IMR-90 (cell line): ENCODE results near the gene POLR2J2. TPM values are rescaled to one million over a fixed set of nuclear protein-coding genes. Genes with fewer than 3 reads are reported as not detected.
"Not testable (repeated sequence)": the region's sequence is repeated elsewhere in the genome, so short reads cannot be mapped to it uniquely, and the experiment has no call there.

Experiments used
- ATAC-seq: fragments of 200-7000 bp; cut with Tn5 transposase; 2 replicates; pipeline ENCODE4 v1.9.1; 2020; ENCODE audit warnings: low read depth, mild to moderate bottlenecking, moderate library complexity
- BruUV-seq: library from RNA; stranded (reverse); fragments of 400-500 nt; replicated peaks from 2 replicates; lab custom pipeline; 2021; lab: Mats Ljungman, UMichigan
- CTCF ChIA-PET: fragments of 300-600 bp; formaldehyde crosslinking; extraction: SDS; loops from one replicate; lab custom pipeline; 2021; ENCODE audit warnings: antibody characterized with exemption; lab: Yijun Ruan, JAX
- POLR2A ChIA-PET: fragments of 300-600 bp; sonication (Branson Sonifier 250); formaldehyde crosslinking; loops from one replicate; lab custom pipeline; 2022; ENCODE audit warnings: antibody characterized with exemption; ENCODE audit not compliant: unreplicated experiment; lab: Charles Lee
- DNase-seq: peaks from one replicate; pipeline ENCODE4 v3.0.0; 2013
- H2AFZ ChIP-seq: replicated peaks from 2 replicates; pipeline ENCODE3; 2013; ENCODE audit warnings: low read length, mild to moderate bottlenecking; ENCODE audit not compliant: poor library complexity
- H2AK5ac ChIP-seq: 2 replicates; pipeline ENCODE4 v1.6.1; 2013; ENCODE audit warnings: low read depth, low read length, inconsistent platforms
- H2AK9ac ChIP-seq: replicated peaks from 2 replicates; pipeline ENCODE3; 2013; ENCODE audit warnings: mild to moderate bottlenecking, low read depth, low read length, moderate library complexity; ENCODE audit not compliant: poor library complexity
- H2BK120ac ChIP-seq: 2 replicates; pipeline ENCODE4 v1.6.1; 2013; ENCODE audit warnings: low read depth, low read length, inconsistent platforms
- H2BK15ac ChIP-seq: 3 replicates; pipeline ENCODE4 v1.6.1; 2013; ENCODE audit warnings: low read depth, low read length, inconsistent platforms
- H2BK20ac ChIP-seq: 2 replicates; pipeline ENCODE4 v1.6.1; 2013; ENCODE audit warnings: low read depth, mild to moderate bottlenecking, inconsistent platforms, low read length, moderate library complexity
- H2BK5ac ChIP-seq: 2 replicates; pipeline ENCODE4 v1.6.1; 2013; ENCODE audit warnings: mild to moderate bottlenecking, low read depth, low read length, inconsistent platforms; ENCODE audit not compliant: poor library complexity, severe bottlenecking
- H3K14ac ChIP-seq: replicated peaks from 2 replicates; pipeline ENCODE4 v1.6.1; 2013; ENCODE audit warnings: low read depth, low read length, inconsistent platforms
- H3K18ac ChIP-seq: 2 replicates; pipeline ENCODE4 v1.6.1; 2013; ENCODE audit warnings: low read depth, low read length, control low read depth
- H3K23ac ChIP-seq: 2 replicates; pipeline ENCODE4 v1.6.1; 2013; ENCODE audit warnings: low read depth, low read length, inconsistent platforms
- H3K27ac ChIP-seq: 2 replicates; pipeline ENCODE4 v1.5.1; 2013; ENCODE audit warnings: mild to moderate bottlenecking, control low read depth, low read length; ENCODE audit not compliant: insufficient read depth
- H3K27me3 ChIP-seq: 2 replicates; pipeline ENCODE4 v1.6.1; 2013; ENCODE audit warnings: low read length; ENCODE audit not compliant: control insufficient read depth, insufficient read depth
- H3K36me3 ChIP-seq: 2 replicates; pipeline ENCODE4 v1.6.1; 2013; ENCODE audit warnings: low read length, mixed read lengths; ENCODE audit not compliant: control insufficient read depth, insufficient read depth
- H3K4ac ChIP-seq: 2 replicates; pipeline ENCODE4 v1.6.1; 2013; ENCODE audit warnings: low read depth, low read length, inconsistent platforms
- H3K4me1 ChIP-seq: 2 replicates; pipeline ENCODE4 v1.6.1; 2013; ENCODE audit warnings: low read length, mixed read lengths; ENCODE audit not compliant: control insufficient read depth, insufficient read depth
- H3K4me2 ChIP-seq: 2 replicates; pipeline ENCODE4 v1.6.1; 2013; ENCODE audit warnings: low read depth, mild to moderate bottlenecking, control low read depth, low read length, moderate library complexity
- H3K4me3 ChIP-seq: 2 replicates; pipeline ENCODE4 v1.5.1; 2013; ENCODE audit warnings: low read depth, mild to moderate bottlenecking, control low read depth, low read length, moderate library complexity; ENCODE audit not compliant: insufficient read depth
- H3K56ac ChIP-seq: 2 replicates; pipeline ENCODE4 v1.6.1; 2013; ENCODE audit warnings: low read length, inconsistent platforms; ENCODE audit not compliant: insufficient read depth; ENCODE audit errors: extremely low read depth
- H3K79me1 ChIP-seq, 2 experiments: 2 replicates each; pipeline ENCODE4 v1.6.1; 2013; ENCODE audit warnings: low read length in 2 of 2, inconsistent platforms in 1 of 2, low read depth in 1 of 2
- H3K9ac ChIP-seq: 2 replicates; pipeline ENCODE4 v1.6.1; 2013; ENCODE audit warnings: low read depth, low read length, control low read depth
- H3K9me1 ChIP-seq: 2 replicates; pipeline ENCODE4 v1.6.1; 2013; ENCODE audit warnings: low read length, inconsistent platforms; ENCODE audit not compliant: insufficient read depth
- H3K9me3 ChIP-seq: 2 replicates; pipeline ENCODE4 v1.6.1; 2013; ENCODE audit warnings: low read length; ENCODE audit not compliant: control insufficient read depth, insufficient read depth
- H4K20me1 ChIP-seq: 2 replicates; pipeline ENCODE4 v1.6.1; 2013; ENCODE audit warnings: low read length, inconsistent platforms; ENCODE audit not compliant: insufficient read depth
- H4K5ac ChIP-seq: 2 replicates; pipeline ENCODE4 v1.6.1; 2013; ENCODE audit warnings: mild to moderate bottlenecking, low read depth, low read length, control low read depth
- H4K8ac ChIP-seq, 2 experiments: 2 replicates each; pipeline ENCODE4 v1.6.1; 2013; ENCODE audit warnings: low read depth in 2 of 2, low read length in 2 of 2, control low read depth in 1 of 2, inconsistent platforms in 1 of 2
- H4K91ac ChIP-seq: 2 replicates; pipeline ENCODE4 v1.6.1; 2013; ENCODE audit warnings: low read depth, low read length, inconsistent platforms; ENCODE audit not compliant: insufficient read depth
- WGBS, 2 experiments: methylation state at CpG; one replicate each; pipeline versions ENCODE4 v1.1.5 to v1.1.7; 2013; ENCODE audit warnings: missing lambda C conversion rate in 2 of 2; ENCODE audit not compliant: insufficient read length in 1 of 2; ENCODE audit errors: extremely low coverage in 2 of 2; 5-methylcytosine and 5-hydroxymethylcytosine counted together
- dilution Hi-C: fragments of 300-500 bp; cut with HindIII; formaldehyde crosslinking; loops from one replicate; pipeline ENCODE4 v1.14.3; 2018; ENCODE audit warnings: low sequenced_read_pairs; ENCODE audit not compliant: unreplicated experiment
- in situ Hi-C: fragments of 300-500 bp; cut with MboI; formaldehyde crosslinking; loops from 3 replicates; pipeline ENCODE4 v1.14.3; 2019; ENCODE audit warnings: low sequenced_read_pairs, inconsistent platforms, mixed read lengths
- intact Hi-C: fragments of 100-400 bp; cut with micrococcal nuclease; formaldehyde crosslinking; loops from 2 replicates; pipeline ENCODE4 v1.10.0; 2022
- polyA plus RNA-seq, 3 experiments: library from polyadenylated mRNA; depleted of rRNA; stranded (reverse); fragments of >200 nt; gene quantifications; 2 replicates each; pipeline ENCODE4 v1.2.3, GENCODE V29; 2012; ENCODE audit warnings: low replicate concordance in 1 of 3
- total RNA-seq: library from RNA; depleted of rRNA; stranded (reverse); fragments of >200 nt; gene quantifications from 2 replicates; pipeline ENCODE4 v1.2.3, GENCODE V29; 2012

POLR2J2 gene
- total and polyA plus RNA-seq, 2 of the 4 experiments (the other 2 are of a cell fraction) = 1.3 to 1.6 TPM

- no CpG with 5 or more reads among the region's 9 CpGs for WGBS, 2 experiments
- H2AK5ac ChIP-seq, intact Hi-C loops, H3K9me3 ChIP-seq, H3K14ac ChIP-seq, H3K27ac ChIP-seq, H2AK9ac ChIP-seq, H2BK120ac ChIP-seq, H4K20me1 ChIP-seq, H3K9me1 ChIP-seq, H2BK20ac ChIP-seq, H2BK15ac ChIP-seq, H3K4me1 ChIP-seq, H3K79me1 ChIP-seq, H3K4me2 ChIP-seq, H4K91ac ChIP-seq, H4K5ac ChIP-seq, H3K56ac ChIP-seq, POLR2A ChIA-PET, DNase-seq, H3K36me3 ChIP-seq, H2BK5ac ChIP-seq, H3K23ac ChIP-seq, H3K27me3 ChIP-seq, in situ Hi-C loops, ATAC-seq, H4K8ac ChIP-seq, H3K18ac ChIP-seq, dilution Hi-C loops, BruUV-seq, CTCF ChIA-PET, H3K4ac ChIP-seq, H3K9ac ChIP-seq, H3K4me3 ChIP-seq, H2AFZ ChIP-seq: not testable (repeated sequence)
These were observed 40.8 kb downstream of the POLR2J2 start for GRCh38 chr7:102630622-102631021.

GRCh38 chr7:102627271-102627904, 44.1 kb downstream of the POLR2J2 start:
- H3K4ac ChIP-seq, H3K4me3 ChIP-seq, H3K27ac ChIP-seq, H3K18ac ChIP-seq, H2AK5ac ChIP-seq, H4K91ac ChIP-seq, H2BK15ac ChIP-seq, intact Hi-C loops, in situ Hi-C loops, H3K36me3 ChIP-seq, dilution Hi-C loops, CTCF ChIA-PET, H2BK5ac ChIP-seq, H2AK9ac ChIP-seq, H3K79me1 ChIP-seq, POLR2A ChIA-PET, H3K27me3 ChIP-seq, H3K4me2 ChIP-seq, H3K14ac ChIP-seq, H4K8ac ChIP-seq, ATAC-seq, H2BK120ac ChIP-seq, H3K9me3 ChIP-seq, H3K9ac ChIP-seq, H3K9me1 ChIP-seq, H3K23ac ChIP-seq, H4K5ac ChIP-seq, H4K20me1 ChIP-seq, H3K56ac ChIP-seq, H2BK20ac ChIP-seq, DNase-seq, H2AFZ ChIP-seq, H3K4me1 ChIP-seq: not testable (repeated sequence)
- TSS peak; percentile 29 for BruUV-seq
- no CpG with 5 or more reads among the region's 8 CpGs for WGBS, 2 experiments
